SK-N-SH (cell line): ENCODE measurements around the gene GPD1L.

ENCODE experiments used
- CTCF ChIP-seq: fragments of 200-600 bp; sonication (generic); IDR thresholded peaks from 2 replicates; pipeline ENCODE4 v1.6.1; 2017; ENCODE audit warnings: antibody characterized with exemption, mild to moderate bottlenecking, moderate library complexity
- EZH2phosphoT487 ChIP-seq: fragments of 200-600 bp; sonication (generic); IDR thresholded peaks from 2 replicates; pipeline ENCODE4 v1.6.1; 2017; ENCODE audit warnings: low read depth, mixed run types, mild to moderate bottlenecking, antibody characterized with exemption, moderate library complexity, borderline replicate concordance
- GABPA ChIP-seq: IDR thresholded peaks from 2 replicates; pipeline ENCODE4 v1.4.0; 2012; ENCODE audit warnings: low read depth, mild to moderate bottlenecking
- JUND ChIP-seq: IDR thresholded peaks from 2 replicates; pipeline ENCODE4 v1.4.0; 2012
- RAD21 ChIP-seq: IDR thresholded peaks from 2 replicates; pipeline ENCODE4 v1.6.1; 2012; ENCODE audit warnings: mild to moderate bottlenecking, low read length
- REST ChIP-seq: IDR thresholded peaks from 2 replicates; pipeline ENCODE4 v1.6.1; 2012; ENCODE audit warnings: mild to moderate bottlenecking, low read depth, low read length, moderate library complexity
- SMC3 ChIP-seq: IDR thresholded peaks from 2 replicates; pipeline ENCODE4 v1.6.1; 2012; ENCODE audit warnings: low read depth, low read length, improper control_type of control experiment
- USF2 ChIP-seq: fragments of 150-350 bp; IDR thresholded peaks from 2 replicates; pipeline ENCODE4 v1.6.1; 2017; ENCODE audit warnings: antibody characterized with exemption, low read length, low read depth, borderline replicate concordance

- TF ChIP-seq USF2 (no peak), GABPA (no peak), RAD21 (no peak), CTCF (no peak), EZH2phosphoT487 (no peak), SMC3 (no peak), JUND (no peak), REST (no peak)
Measured at GRCh38 chr3:32128936-32129335, 22.5 kb downstream of the GPD1L start.
